Smooth muscle cell (in vitro differentiated cells): ENCODE results near the gene RNF187. TPM values are rescaled to one million over a fixed set of nuclear protein-coding genes. Genes with fewer than 3 reads are reported as not detected.

Experiments used
- DNase-seq: peaks from one replicate; lab custom pipeline; 2025; ENCODE audit not compliant: unreplicated experiment; lab: John Stamatoyannopoulos, UW
- H2AFZ ChIP-seq: fragments of 200-600 bp; sonication (generic); 2 replicates; pipeline ENCODE4 v1.6.0; 2016; ENCODE audit warnings: antibody characterized with exemption, low read depth, mild to moderate bottlenecking
- H3F3A ChIP-seq: fragments of 200-600 bp; sonication (generic); 2 replicates; pipeline ENCODE4 v1.6.0; 2017; ENCODE audit warnings: antibody characterized with exemption, low read depth
- H3K27ac ChIP-seq: fragments of 200-600 bp; sonication (generic); 2 replicates; pipeline ENCODE4 v1.5.1; 2016; ENCODE audit warnings: low read depth, mild to moderate bottlenecking
- H3K27me3 ChIP-seq: fragments of 200-600 bp; sonication (generic); 2 replicates; pipeline ENCODE4 v1.6.1; 2016; ENCODE audit warnings: low read depth, mild to moderate bottlenecking
- H3K36me3 ChIP-seq: fragments of 200-600 bp; sonication (generic); 2 replicates; pipeline ENCODE4 v1.5.1; 2016; ENCODE audit warnings: low read depth
- H3K4me1 ChIP-seq: fragments of 200-600 bp; sonication (generic); 2 replicates; pipeline ENCODE4 v1.5.1; 2016; ENCODE audit warnings: low read depth
- H3K4me2 ChIP-seq: fragments of 200-600 bp; sonication (generic); 2 replicates; pipeline ENCODE4 v1.6.0; 2016; ENCODE audit warnings: mild to moderate bottlenecking
- H3K4me3 ChIP-seq: fragments of 200-600 bp; sonication (generic); 2 replicates; pipeline ENCODE4 v1.5.1; 2016; ENCODE audit warnings: mild to moderate bottlenecking
- H3K79me2 ChIP-seq: fragments of 200-600 bp; sonication (generic); 2 replicates; pipeline ENCODE4 v1.6.0; 2016; ENCODE audit warnings: low read depth, mild to moderate bottlenecking
- H3K9ac ChIP-seq: fragments of 200-600 bp; sonication (generic); 2 replicates; pipeline ENCODE4 v1.6.0; 2016; ENCODE audit warnings: low read depth
- H3K9me3 ChIP-seq: fragments of 200-600 bp; sonication (generic); replicated peaks from 2 replicates; pipeline ENCODE4 v1.5.1; 2016; ENCODE audit warnings: low read depth
- H4K20me1 ChIP-seq: fragments of 200-600 bp; sonication (generic); 2 replicates; pipeline ENCODE4 v1.6.0; 2016; ENCODE audit warnings: low read depth
- CTCF ChIP-seq: fragments of 200-600 bp; sonication (generic); IDR thresholded peaks from 2 replicates; pipeline ENCODE4 v1.5.1; 2017; ENCODE audit warnings: borderline replicate concordance, mild to moderate bottlenecking, antibody characterized with exemption; ENCODE audit not compliant: insufficient read depth, poor library complexity, severe bottlenecking
- WGBS: methylation state at CpG from one replicate; pipeline ENCODE4 v1.1.7; 2016; ENCODE audit warnings: low lambda C conversion rate; 5-methylcytosine and 5-hydroxymethylcytosine counted together
- polyA plus RNA-seq: library from polyadenylated mRNA; unstranded; fragments of >200 nt; fragmentation: Nextera tagmentation; extraction: Ambion mirVana; gene quantifications from 2 replicates; pipeline ENCODE4 v1.2.1, GENCODE V29; 2016
- total RNA-seq: library from RNA; depleted of rRNA; stranded (reverse); fragments of >200 nt; gene quantifications from 2 replicates; pipeline ENCODE4 v1.2.3, GENCODE V29; 2014

The RNF187 gene
- total and polyA plus RNA-seq, 2 experiments from 2014 or later = 35.9 to 150 TPM

GRCh38 chr1:228490120-228491078 lies 3.2 kb downstream of the RNF187 start:
- H3K4me1 ChIP-seq = peaks cover 9% of the 10 kb centered on the region
- H3K27me3 ChIP-seq = no peaks in the 10 kb centered on the region
- no peaks in the 10 kb centered on the region for H3K9me3 ChIP-seq
- no peak overlapping the region for H2AFZ ChIP-seq
- H3K36me3 ChIP-seq = no peaks in the 10 kb centered on the region
- TF ChIP-seq CTCF = no peak
- H3K4me3 ChIP-seq = no peak overlapping the region
- WGBS = 90% methylated on average over 6 of the region's 6 CpGs
- H3K4me2 ChIP-seq = peak overlapping the region; percentile 99
- H3F3A ChIP-seq = peaks cover 6% of the 10 kb centered on the region
- peaks cover 40% of the 10 kb centered on the region for H3K79me2 ChIP-seq
- no peak for DNase-seq
- H4K20me1 ChIP-seq = peaks cover 69% of the 10 kb centered on the region
- peak overlapping the region; percentile 28 for H3K27ac ChIP-seq
- peak overlapping the region; percentile 17 for H3K9ac ChIP-seq

GRCh38 chr1:228493141-228494043 lies 6.2 kb downstream of the RNF187 start:
- Histone ChIP-seq H3K27me3 (no peaks in the 10 kb centered on the region), H4K20me1 (peaks cover 76% of the 10 kb centered on the region), H3K4me1 (peaks cover 6% of the 10 kb centered on the region), H3K9ac (no peak overlapping the region), H3K27ac (no peak overlapping the region), H3K36me3 (peaks cover 5% of the 10 kb centered on the region), H3F3A (no peaks in the 10 kb centered on the region), H3K9me3 (no peaks in the 10 kb centered on the region), H3K4me3 (no peak overlapping the region), H3K79me2 (peaks cover 33% of the 10 kb centered on the region), H3K4me2 (no peak overlapping the region), H2AFZ (no peak overlapping the region)
- TF ChIP-seq CTCF = no peak
- WGBS = 95% methylated on average over 28 of the region's 28 CpGs
- DNase-seq = no peak

- no peaks in the 10 kb centered on the region for H3F3A ChIP-seq
- 88% methylated on average over 8 of the region's 9 CpGs for WGBS
- peaks cover 27% of the 10 kb centered on the region for H3K79me2 ChIP-seq
- peaks cover 70% of the 10 kb centered on the region for H4K20me1 ChIP-seq
- H2AFZ ChIP-seq = no peak overlapping the region
- no peak overlapping the region for H3K4me2 ChIP-seq
- H3K4me1 ChIP-seq = no peaks in the 10 kb centered on the region
- no peaks in the 10 kb centered on the region for H3K27me3 ChIP-seq
- H3K36me3 ChIP-seq = peaks cover 5% of the 10 kb centered on the region
- DNase-seq = no peak
- no peak overlapping the region for H3K27ac ChIP-seq
- TF ChIP-seq CTCF = no peak
- no peaks in the 10 kb centered on the region for H3K9me3 ChIP-seq
- no peak overlapping the region for H3K9ac ChIP-seq
- H3K4me3 ChIP-seq = no peak overlapping the region
Measured at GRCh38 chr1:228494044-228494353, 6.8 kb downstream of the RNF187 start.
